ENCODE results near the gene GPR160. TPM values are rescaled to one million over a fixed set of nuclear protein-coding genes. Genes with fewer than 3 reads are reported as not detected.

The GPR160 gene
- total RNA-seq, 1 experiment from 2014 or later: 15.7 TPM

DNA sequence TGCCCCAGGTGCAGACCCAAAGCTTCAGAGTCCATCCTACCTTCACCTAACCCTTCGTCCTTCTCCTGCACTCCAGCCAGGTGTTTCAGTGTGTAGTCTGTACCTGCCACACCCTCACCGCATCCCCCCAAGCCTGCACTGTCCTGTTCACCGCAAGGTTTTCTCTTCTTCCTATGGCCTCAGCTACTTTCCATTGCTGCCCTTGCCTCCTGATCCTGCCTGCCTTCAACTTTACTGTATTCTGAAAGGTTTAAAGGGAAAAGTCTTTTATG lies 9.3 kb downstream of the GPR160 start:
- POLR2A ChIA-PET (ENCODE audit: unreplicated experiment): no interaction called here
- Histone ChIP-seq H3K9ac (ENCODE audit: low read length) (no peak overlapping the region), H4K20me1 (ENCODE audit: low read length) (no peaks in the 10 kb centered on the region), H2AFZ (ENCODE audit: low read length) (no peak overlapping the region), H3K4me3 (ENCODE audit: low read length) (no peak overlapping the region), H3K36me3 (ENCODE audit: low read depth, low read length) (no peaks in the 10 kb centered on the region), H3F3A (ENCODE audit: low read length, unreplicated experiment) (no peaks in the 10 kb centered on the region), H3K4me2 (ENCODE audit: low read length) (peak overlapping the region; percentile 72), H3K4me1 (ENCODE audit: insufficient read depth, low read length) (peaks cover 42% of the 10 kb centered on the region), H3K27ac (ENCODE audit: low read length) (peak overlapping the region; percentile 9; the same call in 1 of the 2 replicates), H3K9me2 (replicated peaks; ENCODE audit: low read length) (no peaks in the 10 kb centered on the region), H3K79me2 (ENCODE audit: low read length) (no peaks in the 10 kb centered on the region), H3K9me3 (ENCODE audit: low read length) (no peaks in the 10 kb centered on the region), H3K27me3 (ENCODE audit: low read length) (no peaks in the 10 kb centered on the region)
- TF ChIP-seq, protein P1, sequence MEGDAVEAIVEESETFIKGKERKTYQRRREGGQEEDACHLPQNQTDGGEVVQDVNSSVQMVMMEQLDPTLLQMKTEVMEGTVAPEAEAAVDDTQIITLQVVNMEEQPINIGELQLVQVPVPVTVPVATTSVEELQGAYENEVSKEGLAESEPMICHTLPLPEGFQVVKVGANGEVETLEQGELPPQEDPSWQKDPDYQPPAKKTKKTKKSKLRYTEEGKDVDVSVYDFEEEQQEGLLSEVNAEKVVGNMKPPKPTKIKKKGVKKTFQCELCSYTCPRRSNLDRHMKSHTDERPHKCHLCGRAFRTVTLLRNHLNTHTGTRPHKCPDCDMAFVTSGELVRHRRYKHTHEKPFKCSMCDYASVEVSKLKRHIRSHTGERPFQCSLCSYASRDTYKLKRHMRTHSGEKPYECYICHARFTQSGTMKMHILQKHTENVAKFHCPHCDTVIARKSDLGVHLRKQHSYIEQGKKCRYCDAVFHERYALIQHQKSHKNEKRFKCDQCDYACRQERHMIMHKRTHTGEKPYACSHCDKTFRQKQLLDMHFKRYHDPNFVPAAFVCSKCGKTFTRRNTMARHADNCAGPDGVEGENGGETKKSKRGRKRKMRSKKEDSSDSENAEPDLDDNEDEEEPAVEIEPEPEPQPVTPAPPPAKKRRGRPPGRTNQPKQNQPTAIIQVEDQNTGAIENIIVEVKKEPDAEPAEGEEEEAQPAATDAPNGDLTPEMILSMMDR (conservative IDR thresholded peaks at IDR 0.05; ENCODE audit: low read depth, low read length): no peak
- TF ChIP-seq EZH2 (IDR thresholded peaks at IDR 0.05; ENCODE audit: low read length, unreplicated experiment) (no peak), EZH2phosphoT487 (IDR thresholded peaks at IDR 0.05; ENCODE audit: borderline replicate concordance, low read length) (no peak)
- intact Hi-C loops (cut with micrococcal nuclease): no loop called here
- CTCF ChIA-PET: no interaction called here
- DNase-seq: no peak
- no TSS peak for BruUV-seq (replicated peaks)
- no peak for ATAC-seq

DNA sequence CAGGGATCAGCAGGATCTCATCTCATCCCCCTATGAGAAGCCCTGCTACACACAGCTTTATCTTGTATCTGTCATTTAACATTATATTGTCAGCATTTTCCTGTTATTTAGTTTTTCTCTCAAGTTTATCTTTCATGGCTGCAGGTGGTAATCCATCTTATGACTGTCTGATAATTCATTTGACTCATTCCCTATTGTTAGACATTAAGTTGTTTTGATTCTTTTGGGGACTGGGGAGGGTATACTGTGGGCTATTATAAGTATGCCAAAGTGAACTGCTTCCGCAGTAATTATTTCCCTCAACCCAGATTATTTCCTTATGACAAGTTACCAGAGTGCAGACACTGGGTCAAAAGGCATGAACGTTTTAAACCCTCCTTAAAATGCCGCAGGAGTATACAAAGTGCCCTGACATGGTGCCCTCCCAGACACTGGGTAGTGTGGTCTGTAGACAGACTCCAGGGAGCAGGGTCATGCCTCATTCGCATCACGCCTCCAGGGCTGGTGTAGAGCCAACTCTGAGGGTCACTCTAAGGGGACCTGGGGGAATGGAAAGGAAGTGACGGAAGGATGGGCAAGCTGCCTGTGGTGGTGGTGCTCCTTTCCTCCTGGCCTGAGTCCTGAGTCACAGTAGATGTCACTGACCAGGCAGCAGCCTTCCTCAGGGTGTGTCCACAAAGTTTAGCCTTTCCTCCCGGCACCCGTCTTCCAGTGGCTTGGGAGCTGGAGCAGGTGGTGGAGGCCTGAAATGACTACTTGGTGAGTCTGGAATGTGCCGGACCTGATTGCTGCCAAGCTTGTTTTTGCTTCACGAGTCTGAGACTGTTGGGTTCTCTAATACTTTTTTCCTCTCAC lies 11.6 kb downstream of the GPR160 start:
- Histone ChIP-seq H3K79me2 (ENCODE audit: low read length) (no peaks in the 10 kb centered on the region), H2AFZ (ENCODE audit: low read length) (peak overlapping the region; percentile 63), H3K27ac (ENCODE audit: low read length) (peak overlapping the region; percentile 84), H3K9me2 (replicated peaks; ENCODE audit: low read length) (no peaks in the 10 kb centered on the region), H3K4me1 (ENCODE audit: insufficient read depth, low read length) (peaks cover 42% of the 10 kb centered on the region), H3K9ac (ENCODE audit: low read length) (no peak overlapping the region; the same call in 1 of the 2 replicates), H3K27me3 (ENCODE audit: low read length) (no peaks in the 10 kb centered on the region), H3K36me3 (ENCODE audit: low read depth, low read length) (no peaks in the 10 kb centered on the region), H3K9me3 (ENCODE audit: low read length) (no peaks in the 10 kb centered on the region), H3F3A (ENCODE audit: low read length, unreplicated experiment) (no peaks in the 10 kb centered on the region), H3K4me3 (ENCODE audit: low read length) (peak overlapping the region; percentile 37), H3K4me2 (ENCODE audit: low read length) (peak overlapping the region; percentile 69), H4K20me1 (ENCODE audit: low read length) (no peaks in the 10 kb centered on the region)
- intact Hi-C loops (cut with micrococcal nuclease): no loop called here
- TF ChIP-seq, protein P1 (conservative IDR thresholded peaks at IDR 0.05; ENCODE audit: low read depth, low read length): no peak
- ATAC-seq (peak; percentile 94), DNase-seq (peak; percentile 94)
- no TSS peak for BruUV-seq (replicated peaks)
- POLR2A ChIA-PET (ENCODE audit: unreplicated experiment): interaction anchor here (0.6 to 0.7 kb wide), 2 partner anchors 59 to 86 kb away, joined by 4 to 12 read pairs; no protein-coding TSS in a partner anchor
- CTCF ChIA-PET: interaction anchor here (0.7 kb wide), 2 partner anchors 120 to 280 kb away, joined by 3 read pairs; partner anchors contain the start of gene ACTRT3

DNA sequence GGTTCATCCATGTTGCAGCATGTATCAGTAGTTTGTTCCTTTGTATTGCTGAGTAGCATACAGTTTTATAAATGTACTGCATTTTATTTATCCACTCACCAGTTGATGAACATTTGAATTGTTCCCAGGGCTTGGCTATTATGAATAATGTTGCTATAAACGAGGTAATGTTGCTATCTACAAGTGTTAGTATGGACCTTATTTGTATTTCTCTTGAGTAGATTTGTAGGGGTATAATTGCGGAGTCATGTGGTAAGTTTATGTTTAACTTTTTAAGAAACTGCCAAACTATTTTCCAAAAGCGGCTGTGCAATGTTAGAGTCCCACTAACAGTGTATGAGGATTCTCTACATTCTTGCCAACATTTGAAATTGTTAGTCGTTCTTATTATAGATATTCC lies 13.0 kb downstream of the GPR160 start:
- no TSS peak for BruUV-seq (replicated peaks)
- ChIA-PET POLR2A (ENCODE audit: unreplicated experiment) (no interaction called here), CTCF (no interaction called here)
- H3K9ac ChIP-seq (ENCODE audit: low read length): no peak overlapping the region
- intact Hi-C loops (cut with micrococcal nuclease): no loop called here
- H3K4me2 ChIP-seq (ENCODE audit: low read length): no peak overlapping the region
- H3K27me3 ChIP-seq (ENCODE audit: low read length): no peaks in the 10 kb centered on the region
- H2AFZ ChIP-seq (ENCODE audit: low read length): no peak overlapping the region
- H3K79me2 ChIP-seq (ENCODE audit: low read length): no peaks in the 10 kb centered on the region
- H3K9me2 ChIP-seq (replicated peaks; ENCODE audit: low read length): no peaks in the 10 kb centered on the region
- peaks cover 45% of the 10 kb centered on the region for H3K4me1 ChIP-seq (ENCODE audit: insufficient read depth, low read length)
- TF ChIP-seq, protein P1 (conservative IDR thresholded peaks at IDR 0.05; ENCODE audit: low read depth, low read length): no peak
- TF ChIP-seq EZH2phosphoT487 (IDR thresholded peaks at IDR 0.05; ENCODE audit: borderline replicate concordance, low read length): no peak
- TF ChIP-seq EZH2 (IDR thresholded peaks at IDR 0.05; ENCODE audit: low read length, unreplicated experiment): no peak
- H3K9me3 ChIP-seq (ENCODE audit: low read length): no peaks in the 10 kb centered on the region
- no peaks in the 10 kb centered on the region for H3K36me3 ChIP-seq (ENCODE audit: low read depth, low read length)
- ATAC-seq (no peak), DNase-seq (no peak)
- H3F3A ChIP-seq (ENCODE audit: low read length, unreplicated experiment): no peaks in the 10 kb centered on the region
- H3K4me3 ChIP-seq (ENCODE audit: low read length): no peak overlapping the region
- H4K20me1 ChIP-seq (ENCODE audit: low read length): no peaks in the 10 kb centered on the region
- H3K27ac ChIP-seq (ENCODE audit: low read length): peak overlapping the region; percentile 84; the same call in 1 of the 2 replicates

Data from PC-3 (cell line).